ENCODE measurements around the gene USP25. TPM values are rescaled to one million over a fixed set of nuclear protein-coding genes. Genes with fewer than 3 reads are reported as not detected.

Gene USP25
- total and polyA plus RNA-seq, 3 donors from 2014 or later = 69.2 to 123 (median 69.9) TPM

DNA sequence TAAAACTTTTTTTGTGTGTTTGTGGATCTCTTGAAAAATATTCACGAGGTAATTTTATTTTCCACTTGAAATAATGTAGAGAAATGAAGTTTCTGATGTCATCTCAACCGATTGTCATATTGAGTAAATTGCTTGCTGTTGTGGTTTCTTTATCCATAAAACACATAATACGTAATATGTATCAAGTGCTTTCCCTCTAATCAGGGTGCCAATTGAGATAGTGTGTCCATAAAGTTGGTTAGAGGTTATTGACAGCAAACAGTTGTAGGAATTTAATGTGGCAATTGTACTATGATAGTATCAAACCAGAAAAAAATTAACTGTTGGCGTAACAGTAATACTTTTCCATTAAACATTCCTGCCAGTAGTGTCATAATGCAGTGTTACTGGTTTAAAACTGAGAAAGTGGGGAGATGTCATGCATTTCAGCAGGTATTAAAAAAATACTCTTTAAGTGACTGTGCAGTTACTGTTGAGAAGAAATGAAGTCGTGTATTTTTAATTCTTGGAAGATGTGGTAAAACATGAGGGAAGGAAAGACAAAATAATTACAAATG is 38.3 kb downstream of the USP25 start:
- WGBS, 2 donors = 77 to 85% methylated on average over 5 of the region's 5 CpGs
- no peaks in the 10 kb centered on the region for H3K36me3 ChIP-seq (ENCODE audit: low read depth, missing control alignments)
- H3K4me3 ChIP-seq = no peak overlapping the region
- TF ChIP-seq, protein P1, sequence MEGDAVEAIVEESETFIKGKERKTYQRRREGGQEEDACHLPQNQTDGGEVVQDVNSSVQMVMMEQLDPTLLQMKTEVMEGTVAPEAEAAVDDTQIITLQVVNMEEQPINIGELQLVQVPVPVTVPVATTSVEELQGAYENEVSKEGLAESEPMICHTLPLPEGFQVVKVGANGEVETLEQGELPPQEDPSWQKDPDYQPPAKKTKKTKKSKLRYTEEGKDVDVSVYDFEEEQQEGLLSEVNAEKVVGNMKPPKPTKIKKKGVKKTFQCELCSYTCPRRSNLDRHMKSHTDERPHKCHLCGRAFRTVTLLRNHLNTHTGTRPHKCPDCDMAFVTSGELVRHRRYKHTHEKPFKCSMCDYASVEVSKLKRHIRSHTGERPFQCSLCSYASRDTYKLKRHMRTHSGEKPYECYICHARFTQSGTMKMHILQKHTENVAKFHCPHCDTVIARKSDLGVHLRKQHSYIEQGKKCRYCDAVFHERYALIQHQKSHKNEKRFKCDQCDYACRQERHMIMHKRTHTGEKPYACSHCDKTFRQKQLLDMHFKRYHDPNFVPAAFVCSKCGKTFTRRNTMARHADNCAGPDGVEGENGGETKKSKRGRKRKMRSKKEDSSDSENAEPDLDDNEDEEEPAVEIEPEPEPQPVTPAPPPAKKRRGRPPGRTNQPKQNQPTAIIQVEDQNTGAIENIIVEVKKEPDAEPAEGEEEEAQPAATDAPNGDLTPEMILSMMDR (IDR thresholded peaks at IDR 0.05) = no peak
- TF ChIP-seq POLR2A (IDR thresholded peaks at IDR 0.05) = no peak
- no peaks in the 10 kb centered on the region for H3K27me3 ChIP-seq
- no peaks in the 10 kb centered on the region for H3K9me3 ChIP-seq
- no peak overlapping the region for H3K27ac ChIP-seq
- no peaks in the 10 kb centered on the region for H3K4me1 ChIP-seq
- DNase-seq = no peak
- intact Hi-C loops (cut with DNase I; ENCODE audit: low total_unique reads) = no loop called here

DNA sequence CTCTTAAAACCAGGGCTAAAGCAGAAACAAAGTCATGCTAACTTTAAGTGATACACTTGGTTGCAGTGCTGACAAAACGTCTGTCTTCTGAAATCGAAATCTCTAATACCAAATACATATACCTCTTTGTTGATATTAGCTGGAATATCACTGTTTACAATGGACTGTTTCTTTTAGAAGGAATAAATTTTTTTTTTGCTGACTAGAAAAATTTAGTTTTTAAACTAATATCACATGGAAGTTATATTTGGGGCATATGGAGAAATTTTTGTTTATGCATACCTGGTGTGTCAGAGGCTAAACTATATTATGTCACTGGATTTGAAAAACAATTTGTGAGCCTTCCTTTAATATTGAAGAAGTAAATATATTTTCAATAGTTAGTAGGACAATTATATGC is 39.1 kb downstream of the USP25 start:
- no peaks in the 10 kb centered on the region for H3K27me3 ChIP-seq
- TF ChIP-seq, protein P1 (IDR thresholded peaks at IDR 0.05) = no peak
- TF ChIP-seq POLR2A (IDR thresholded peaks at IDR 0.05) = no peak
- H3K36me3 ChIP-seq (ENCODE audit: low read depth, missing control alignments) = no peaks in the 10 kb centered on the region
- no peaks in the 10 kb centered on the region for H3K4me1 ChIP-seq
- DNase-seq = no peak
- no peaks in the 10 kb centered on the region for H3K9me3 ChIP-seq
- H3K27ac ChIP-seq = no peak overlapping the region
- WGBS, 2 donors = 90 to 95% methylated on average over 2 of the region's 2 CpGs
- intact Hi-C loops (cut with DNase I; ENCODE audit: low total_unique reads) = no loop called here
- no peak overlapping the region for H3K4me3 ChIP-seq

DNA sequence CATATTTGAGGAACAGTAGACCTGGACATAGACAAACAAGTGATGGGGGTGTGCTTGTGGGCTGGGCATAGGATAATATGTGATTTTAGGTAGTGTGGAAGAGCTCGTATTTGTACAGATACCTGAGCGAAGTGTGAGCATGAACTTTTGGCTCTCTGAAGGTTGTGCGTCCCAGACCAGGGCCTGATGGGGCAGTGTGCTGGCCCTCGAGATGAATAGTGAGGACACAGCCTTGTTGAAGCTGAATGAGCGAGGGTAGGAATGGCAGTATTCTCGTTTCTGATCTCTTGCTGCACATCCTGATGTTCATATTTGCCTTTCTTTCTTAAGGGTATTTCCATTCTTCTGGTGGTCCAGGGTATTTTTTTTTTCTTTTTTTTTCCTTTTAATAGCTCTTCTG is 41.5 kb downstream of the USP25 start:
- intact Hi-C loops (cut with DNase I; ENCODE audit: low total_unique reads) = no loop called here
- H3K27me3 ChIP-seq = no peaks in the 10 kb centered on the region
- WGBS, 2 donors = 91 to 93% methylated on average over 6 of the region's 6 CpGs
- no peaks in the 10 kb centered on the region for H3K4me1 ChIP-seq
- H3K36me3 ChIP-seq (ENCODE audit: low read depth, missing control alignments) = no peaks in the 10 kb centered on the region
- H3K4me3 ChIP-seq = no peak overlapping the region
- no peak for DNase-seq
- TF ChIP-seq POLR2A (IDR thresholded peaks at IDR 0.05) = no peak
- TF ChIP-seq, protein P1 (IDR thresholded peaks at IDR 0.05) = no peak
- no peak overlapping the region for H3K27ac ChIP-seq
- H3K9me3 ChIP-seq = no peaks in the 10 kb centered on the region

DNA sequence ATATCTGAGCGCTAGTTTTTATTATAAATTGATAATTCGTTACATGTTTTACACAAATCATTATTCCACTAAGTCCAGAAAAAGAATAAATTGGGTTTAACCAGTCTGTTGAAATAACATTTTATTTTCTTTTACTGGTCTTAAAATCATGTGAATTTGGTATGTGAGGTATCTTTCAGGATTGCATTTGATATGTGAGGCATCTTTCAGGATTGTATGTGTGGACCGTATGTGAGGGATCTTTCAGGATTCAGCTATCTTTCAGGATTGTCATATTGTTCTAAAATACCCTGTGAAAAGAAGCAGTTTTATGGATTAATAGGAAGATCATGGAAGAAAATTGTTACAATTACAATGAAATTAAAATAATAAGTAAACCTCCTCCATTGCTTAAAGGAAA is 42.9 kb downstream of the USP25 start:
- WGBS, 2 donors = 67 to 84% methylated on average over 3 of the region's 3 CpGs
- H3K9me3 ChIP-seq = no peaks in the 10 kb centered on the region
- intact Hi-C loops (cut with DNase I; ENCODE audit: low total_unique reads) = no loop called here
- no peaks in the 10 kb centered on the region for H3K4me1 ChIP-seq
- TF ChIP-seq, protein P1 (IDR thresholded peaks at IDR 0.05) = no peak
- TF ChIP-seq POLR2A (IDR thresholded peaks at IDR 0.05) = no peak
- H3K36me3 ChIP-seq (ENCODE audit: low read depth, missing control alignments) = no peaks in the 10 kb centered on the region
- H3K27ac ChIP-seq = no peak overlapping the region
- no peak overlapping the region for H3K4me3 ChIP-seq
- no peaks in the 10 kb centered on the region for H3K27me3 ChIP-seq
- no peak for DNase-seq

DNA sequence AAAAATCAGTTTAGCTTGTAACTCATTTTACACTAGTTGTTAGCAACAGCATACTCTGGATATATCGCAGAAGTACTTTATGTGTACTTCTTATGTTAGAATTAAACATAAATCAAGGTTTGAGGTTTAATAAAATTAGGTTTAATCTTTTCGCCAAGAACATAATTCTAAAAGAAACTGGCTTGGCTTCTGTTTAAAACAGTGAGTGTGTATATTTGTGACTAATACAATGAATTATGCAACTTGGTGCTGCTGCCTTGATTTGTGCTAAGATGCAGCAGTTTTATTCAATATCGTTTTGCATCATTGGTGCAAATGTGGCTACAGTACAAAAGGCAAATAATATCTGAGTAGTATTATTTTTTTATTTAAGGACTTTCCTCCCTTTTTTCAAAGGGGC is 44.8 kb downstream of the USP25 start:
- WGBS, 2 donors = 85 to 96% methylated on average over 3 of the region's 3 CpGs
- H3K27ac ChIP-seq = no peak overlapping the region
- H3K4me1 ChIP-seq = no peaks in the 10 kb centered on the region
- TF ChIP-seq, protein P1 (IDR thresholded peaks at IDR 0.05) = no peak
- TF ChIP-seq POLR2A (IDR thresholded peaks at IDR 0.05) = no peak
- no peak for DNase-seq
- intact Hi-C loops (cut with DNase I; ENCODE audit: low total_unique reads) = no loop called here
- no peaks in the 10 kb centered on the region for H3K36me3 ChIP-seq (ENCODE audit: low read depth, missing control alignments)
- no peaks in the 10 kb centered on the region for H3K27me3 ChIP-seq
- H3K4me3 ChIP-seq = no peak overlapping the region
- H3K9me3 ChIP-seq = no peaks in the 10 kb centered on the region

All from testis (tissue), 3 donors.